Upper lobe of left lung (tissue), 4 donors: Measurements from ENCODE around the gene TRDMT1.

Experiments
- EP300 ChIP-seq, 4 donors: sonication (generic); formaldehyde crosslinking; IDR thresholded peaks; one replicate each; pipeline ENCODE4 v1.5.1; 2017; ENCODE audit warnings: antibody characterized with exemption in 4 of 4, control low read depth in 2 of 4
- POLR2A ChIP-seq, 4 donors: fragments of 450-650 bp; IDR thresholded peaks; one replicate each; pipeline ENCODE4 v1.5.1; 2016 to 2017; ENCODE audit warnings: antibody characterized with exemption in 4 of 4, mild to moderate bottlenecking in 2 of 4
- POLR2AphosphoS5 ChIP-seq, 2 donors: sonication (generic); formaldehyde crosslinking; IDR thresholded peaks; one replicate each; pipeline ENCODE4 v1.5.1; 2017; ENCODE audit warnings: antibody characterized with exemption in 2 of 2
- TF ChIP-seq, protein P1 (sequence below), 6 experiments: fragments of 450-650 bp in 4 of 6; fragments of 200-600 bp in 2 of 6; sonication (generic) in 2 of 6; IDR thresholded peaks; one replicate each; pipeline ENCODE4 v1.5.1; 2016 to 2019; ENCODE audit warnings: antibody characterized with exemption in 6 of 6

DNA sequence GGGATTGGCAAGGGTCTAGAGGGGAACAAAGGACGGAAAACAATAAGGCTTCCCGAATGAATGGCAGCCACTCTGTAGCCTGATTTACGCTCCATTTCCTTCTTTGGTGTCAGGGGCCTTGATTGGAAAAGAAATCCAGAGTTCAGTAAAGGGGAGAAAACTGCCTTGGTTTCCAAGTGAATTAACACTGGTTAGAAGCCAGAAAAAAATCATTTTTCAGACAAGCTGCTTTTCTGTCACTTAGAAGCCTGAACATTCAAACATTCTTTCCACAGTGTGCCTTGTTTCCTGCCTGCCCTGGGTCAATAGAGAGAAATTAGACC is 283 bp upstream of the TRDMT1 start:
- TF ChIP-seq, protein P1, sequence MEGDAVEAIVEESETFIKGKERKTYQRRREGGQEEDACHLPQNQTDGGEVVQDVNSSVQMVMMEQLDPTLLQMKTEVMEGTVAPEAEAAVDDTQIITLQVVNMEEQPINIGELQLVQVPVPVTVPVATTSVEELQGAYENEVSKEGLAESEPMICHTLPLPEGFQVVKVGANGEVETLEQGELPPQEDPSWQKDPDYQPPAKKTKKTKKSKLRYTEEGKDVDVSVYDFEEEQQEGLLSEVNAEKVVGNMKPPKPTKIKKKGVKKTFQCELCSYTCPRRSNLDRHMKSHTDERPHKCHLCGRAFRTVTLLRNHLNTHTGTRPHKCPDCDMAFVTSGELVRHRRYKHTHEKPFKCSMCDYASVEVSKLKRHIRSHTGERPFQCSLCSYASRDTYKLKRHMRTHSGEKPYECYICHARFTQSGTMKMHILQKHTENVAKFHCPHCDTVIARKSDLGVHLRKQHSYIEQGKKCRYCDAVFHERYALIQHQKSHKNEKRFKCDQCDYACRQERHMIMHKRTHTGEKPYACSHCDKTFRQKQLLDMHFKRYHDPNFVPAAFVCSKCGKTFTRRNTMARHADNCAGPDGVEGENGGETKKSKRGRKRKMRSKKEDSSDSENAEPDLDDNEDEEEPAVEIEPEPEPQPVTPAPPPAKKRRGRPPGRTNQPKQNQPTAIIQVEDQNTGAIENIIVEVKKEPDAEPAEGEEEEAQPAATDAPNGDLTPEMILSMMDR (IDR thresholded peaks at IDR 0.05), result no peak
- TF ChIP-seq POLR2A (IDR thresholded peaks at IDR 0.05), result no peak
- no peak for TF ChIP-seq POLR2AphosphoS5 (IDR thresholded peaks at IDR 0.05)
- no peak for TF ChIP-seq EP300 (IDR thresholded peaks at IDR 0.05)
